Breast epithelium (tissue), 3 donors: Measurements from ENCODE around the gene VSIG4.

ENCODE experiments used
- POLR2A ChIP-seq: fragments of 450-650 bp; IDR thresholded peaks from one replicate; pipeline ENCODE4 v1.6.1; 2016; ENCODE audit warnings: antibody characterized with exemption, mild to moderate bottlenecking, moderate library complexity
- TF ChIP-seq, protein P1 (sequence below), 3 donors: fragments of 450-650 bp; IDR thresholded peaks; one replicate each; pipeline ENCODE4 v1.5.1; 2016 to 2017; ENCODE audit warnings: antibody characterized with exemption in 3 of 3, mild to moderate bottlenecking in 3 of 3, moderate library complexity in 3 of 3

DNA sequence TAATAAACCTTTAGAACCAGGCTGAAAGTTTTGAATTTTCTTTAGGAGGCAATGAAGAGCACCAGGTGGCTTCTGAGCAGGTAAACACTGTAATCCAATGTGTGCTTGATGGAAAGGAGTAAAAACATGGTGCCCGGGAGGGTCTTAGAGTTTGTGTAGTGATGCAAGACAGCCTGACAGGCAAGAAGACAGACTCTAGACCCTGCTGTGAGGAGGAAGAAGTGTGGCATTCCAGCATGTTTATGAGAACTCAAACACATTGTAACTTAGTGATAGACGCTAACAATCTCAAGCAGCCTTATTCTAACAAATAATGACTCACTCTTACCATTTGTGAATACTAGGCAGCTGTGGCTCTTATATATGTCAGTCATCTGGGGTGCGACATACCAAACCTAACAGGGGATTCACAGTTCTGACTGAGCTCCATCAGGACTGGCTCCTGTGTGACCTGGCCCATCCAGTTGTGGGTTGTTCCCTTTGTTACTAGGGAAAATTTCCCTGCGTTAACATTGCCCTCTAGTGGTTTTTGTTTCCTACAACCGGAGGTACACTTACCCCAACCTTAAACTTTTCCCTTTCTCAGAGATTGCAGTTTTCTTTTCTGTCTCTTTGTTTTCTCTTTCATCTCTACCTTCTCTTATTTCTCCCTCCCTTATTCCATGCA, 53.8 kb downstream of the VSIG4 start:
- TF ChIP-seq, protein P1, sequence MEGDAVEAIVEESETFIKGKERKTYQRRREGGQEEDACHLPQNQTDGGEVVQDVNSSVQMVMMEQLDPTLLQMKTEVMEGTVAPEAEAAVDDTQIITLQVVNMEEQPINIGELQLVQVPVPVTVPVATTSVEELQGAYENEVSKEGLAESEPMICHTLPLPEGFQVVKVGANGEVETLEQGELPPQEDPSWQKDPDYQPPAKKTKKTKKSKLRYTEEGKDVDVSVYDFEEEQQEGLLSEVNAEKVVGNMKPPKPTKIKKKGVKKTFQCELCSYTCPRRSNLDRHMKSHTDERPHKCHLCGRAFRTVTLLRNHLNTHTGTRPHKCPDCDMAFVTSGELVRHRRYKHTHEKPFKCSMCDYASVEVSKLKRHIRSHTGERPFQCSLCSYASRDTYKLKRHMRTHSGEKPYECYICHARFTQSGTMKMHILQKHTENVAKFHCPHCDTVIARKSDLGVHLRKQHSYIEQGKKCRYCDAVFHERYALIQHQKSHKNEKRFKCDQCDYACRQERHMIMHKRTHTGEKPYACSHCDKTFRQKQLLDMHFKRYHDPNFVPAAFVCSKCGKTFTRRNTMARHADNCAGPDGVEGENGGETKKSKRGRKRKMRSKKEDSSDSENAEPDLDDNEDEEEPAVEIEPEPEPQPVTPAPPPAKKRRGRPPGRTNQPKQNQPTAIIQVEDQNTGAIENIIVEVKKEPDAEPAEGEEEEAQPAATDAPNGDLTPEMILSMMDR (IDR thresholded peaks at IDR 0.05) = peak; percentile 25 to 54 (median 44)
- no peak for TF ChIP-seq POLR2A
